HEK293 (cell line): ENCODE results near the gene HMCN2.

Source experiments
- CTCF ChIA-PET: fragments of 350-600 bp; formaldehyde crosslinking; extraction: SDS; loops from one replicate; lab custom pipeline; 2021; ENCODE audit warnings: antibody characterized with exemption; lab: Yijun Ruan, JAX
- POLR2A ChIA-PET: fragments of 300-600 bp; formaldehyde crosslinking; extraction: SDS; loops from one replicate; lab custom pipeline; 2020; ENCODE audit warnings: antibody characterized with exemption, inconsistent platforms; lab: Yijun Ruan, JAX
- H3K27ac ChIP-seq: fragments of 200-500 bp; sonication (Bioruptor generic); 2 replicates; pipeline ENCODE4 v1.5.1; 2014; ENCODE audit warnings: low read depth, low read length, control low read depth, inconsistent platforms; ENCODE audit errors: extremely low read depth
- H3K36me3 ChIP-seq, 2 experiments: fragments of 200-500 bp in 1 of 2; sonication (Bioruptor generic) in 1 of 2; 1 replicate in 1 of 2; 2 replicates in 1 of 2; pipeline ENCODE4 v1.5.1; 2014 to 2017; ENCODE audit warnings: inconsistent platforms in 2 of 2, low read length in 2 of 2; ENCODE audit not compliant: control insufficient read depth in 2 of 2, insufficient read depth in 1 of 2
- H3K4me1 ChIP-seq: fragments of 200-500 bp; sonication (Bioruptor generic); 2 replicates; pipeline ENCODE4 v1.5.1; 2014; ENCODE audit warnings: mild to moderate bottlenecking, low read length, inconsistent platforms; ENCODE audit not compliant: control insufficient read depth, insufficient read depth
- H3K4me3 ChIP-seq: 2 replicates; pipeline ENCODE4 v1.5.1; 2011; ENCODE audit warnings: low read depth, mild to moderate bottlenecking, control low read depth, low read length, moderate library complexity
- H3K9me3 ChIP-seq: fragments of 200-500 bp; sonication (Bioruptor generic); 2 replicates; pipeline ENCODE4 v1.5.1; 2014; ENCODE audit warnings: low read depth, low read length, inconsistent platforms; ENCODE audit not compliant: control insufficient read depth, insufficient read depth
- CTCF ChIP-seq: fragments of 450-650 bp; formaldehyde crosslinking; IDR thresholded peaks from 2 replicates; pipeline ENCODE4 v1.5.1; 2016; ENCODE audit warnings: missing biosample characterization, missing genetic modification characterization
- HOXA7 ChIP-seq: sonication (generic); formaldehyde crosslinking; IDR thresholded peaks from 2 replicates; pipeline ENCODE4 v1.8.1; 2022; ENCODE audit warnings: missing genetic modification reagents, borderline replicate concordance
- REPIN1 ChIP-seq: fragments of 450-650 bp; formaldehyde crosslinking; IDR thresholded peaks from 2 replicates; pipeline ENCODE4 v1.5.1; 2017; ENCODE audit warnings: missing biosample characterization, missing genetic modification characterization, low read depth
- TSHZ1 ChIP-seq: fragments of 450-650 bp; formaldehyde crosslinking; IDR thresholded peaks from 2 replicates; pipeline ENCODE4 v1.5.1; 2016; ENCODE audit warnings: missing biosample characterization, missing genetic modification characterization, borderline replicate concordance
- ZBTB17 ChIP-seq: fragments of 450-650 bp; formaldehyde crosslinking; IDR thresholded peaks from 2 replicates; pipeline ENCODE4 v1.5.1; 2016; ENCODE audit warnings: missing biosample characterization, missing genetic modification characterization
- ZBTB49 ChIP-seq: fragments of 450-650 bp; formaldehyde crosslinking; IDR thresholded peaks from 2 replicates; pipeline ENCODE4 v1.5.1; 2016; ENCODE audit warnings: missing biosample characterization, missing genetic modification characterization, low read depth
- ZNF112 ChIP-seq: fragments of 450-650 bp; formaldehyde crosslinking; IDR thresholded peaks from 2 replicates; pipeline ENCODE4 v1.5.0; 2017; ENCODE audit warnings: missing biosample characterization, missing genetic modification characterization
- ZNF239 ChIP-seq: fragments of 450-650 bp; formaldehyde crosslinking; IDR thresholded peaks from 2 replicates; pipeline ENCODE4 v1.5.1; 2016; ENCODE audit warnings: missing biosample characterization, missing genetic modification characterization
- ZNF292 ChIP-seq: fragments of 450-650 bp; formaldehyde crosslinking; IDR thresholded peaks from 2 replicates; pipeline ENCODE4 v1.5.1; 2016; ENCODE audit warnings: low read depth, missing biosample characterization, missing genetic modification characterization, borderline replicate concordance
- ZNF302 ChIP-seq: fragments of 450-650 bp; formaldehyde crosslinking; IDR thresholded peaks from 2 replicates; pipeline ENCODE4 v1.5.1; 2016; ENCODE audit warnings: missing biosample characterization, missing genetic modification characterization, low read depth
- ZNF341 ChIP-seq: fragments of 450-650 bp; formaldehyde crosslinking; IDR thresholded peaks from 2 replicates; pipeline ENCODE4; 2016; ENCODE audit warnings: low read depth, missing biosample characterization, missing genetic modification characterization
- ZNF416 ChIP-seq: fragments of 450-650 bp; formaldehyde crosslinking; IDR thresholded peaks from 2 replicates; pipeline ENCODE4 v1.5.1; 2016; ENCODE audit warnings: missing biosample characterization, missing genetic modification characterization
- ZNF558 ChIP-seq: fragments of 450-650 bp; formaldehyde crosslinking; IDR thresholded peaks from 2 replicates; pipeline ENCODE4 v1.5.1; 2016; ENCODE audit warnings: missing biosample characterization, missing genetic modification characterization
- ZNF560 ChIP-seq: fragments of 450-650 bp; formaldehyde crosslinking; IDR thresholded peaks from 2 replicates; pipeline ENCODE4 v1.5.1; 2017; ENCODE audit warnings: missing biosample characterization, missing genetic modification characterization, borderline replicate concordance
- ZNF561 ChIP-seq: fragments of 450-650 bp; IDR thresholded peaks from 2 replicates; pipeline ENCODE4 v1.5.1; 2018; ENCODE audit warnings: missing biosample characterization, missing genetic modification characterization, borderline replicate concordance
- ZNF623 ChIP-seq: fragments of 450-650 bp; formaldehyde crosslinking; IDR thresholded peaks from 2 replicates; pipeline ENCODE4 v1.5.1; 2016; ENCODE audit warnings: missing biosample characterization, missing genetic modification characterization
- ZNF830 ChIP-seq: fragments of 450-650 bp; IDR thresholded peaks from 2 replicates; pipeline ENCODE4 v1.5.0; 2018; ENCODE audit warnings: missing biosample characterization, missing genetic modification characterization, low read depth, mild to moderate bottlenecking, moderate library complexity
- TF ChIP-seq, protein P1 (sequence below): fragments of 450-650 bp; formaldehyde crosslinking; IDR thresholded peaks from 2 replicates; pipeline ENCODE4 v1.5.1; 2017; ENCODE audit warnings: missing biosample characterization, missing genetic modification characterization
- TF ChIP-seq, protein P2 (sequence below): fragments of 450-650 bp; formaldehyde crosslinking; IDR thresholded peaks from 2 replicates; pipeline ENCODE4 v1.5.1; 2017; ENCODE audit warnings: missing biosample characterization, missing genetic modification characterization
- TF ChIP-seq, protein P3 (sequence below): fragments of 450-650 bp; formaldehyde crosslinking; IDR thresholded peaks from 2 replicates; pipeline ENCODE4 v1.5.1; 2016; ENCODE audit warnings: missing biosample characterization, missing genetic modification characterization

Gene HMCN2

GRCh38 chr9:130284690-130285089, 19.1 kb downstream of the HMCN2 start:
- Histone ChIP-seq H3K36me3 (no peaks in the 10 kb centered on the region), H3K4me3 (no peak overlapping the region), H3K9me3 (no peaks in the 10 kb centered on the region), H3K4me1 (peaks cover 8% of the 10 kb centered on the region), H3K27ac (no peak overlapping the region)
- TF ChIP-seq REPIN1 (tag by site-specific recombination) (no peak), ZBTB49 (tag by site-specific recombination) (no peak), ZNF112 (tag by site-specific recombination) (no peak), ZNF302 (tag by site-specific recombination) (no peak), CTCF (tag by site-specific recombination) (no peak)
- TF ChIP-seq, protein P1, sequence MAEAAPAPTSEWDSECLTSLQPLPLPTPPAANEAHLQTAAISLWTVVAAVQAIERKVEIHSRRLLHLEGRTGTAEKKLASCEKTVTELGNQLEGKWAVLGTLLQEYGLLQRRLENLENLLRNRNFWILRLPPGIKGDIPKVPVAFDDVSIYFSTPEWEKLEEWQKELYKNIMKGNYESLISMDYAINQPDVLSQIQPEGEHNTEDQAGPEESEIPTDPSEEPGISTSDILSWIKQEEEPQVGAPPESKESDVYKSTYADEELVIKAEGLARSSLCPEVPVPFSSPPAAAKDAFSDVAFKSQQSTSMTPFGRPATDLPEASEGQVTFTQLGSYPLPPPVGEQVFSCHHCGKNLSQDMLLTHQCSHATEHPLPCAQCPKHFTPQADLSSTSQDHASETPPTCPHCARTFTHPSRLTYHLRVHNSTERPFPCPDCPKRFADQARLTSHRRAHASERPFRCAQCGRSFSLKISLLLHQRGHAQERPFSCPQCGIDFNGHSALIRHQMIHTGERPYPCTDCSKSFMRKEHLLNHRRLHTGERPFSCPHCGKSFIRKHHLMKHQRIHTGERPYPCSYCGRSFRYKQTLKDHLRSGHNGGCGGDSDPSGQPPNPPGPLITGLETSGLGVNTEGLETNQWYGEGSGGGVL, result no peak
- ChIA-PET CTCF (no interaction called here), POLR2A (no interaction called here)

DNA sequence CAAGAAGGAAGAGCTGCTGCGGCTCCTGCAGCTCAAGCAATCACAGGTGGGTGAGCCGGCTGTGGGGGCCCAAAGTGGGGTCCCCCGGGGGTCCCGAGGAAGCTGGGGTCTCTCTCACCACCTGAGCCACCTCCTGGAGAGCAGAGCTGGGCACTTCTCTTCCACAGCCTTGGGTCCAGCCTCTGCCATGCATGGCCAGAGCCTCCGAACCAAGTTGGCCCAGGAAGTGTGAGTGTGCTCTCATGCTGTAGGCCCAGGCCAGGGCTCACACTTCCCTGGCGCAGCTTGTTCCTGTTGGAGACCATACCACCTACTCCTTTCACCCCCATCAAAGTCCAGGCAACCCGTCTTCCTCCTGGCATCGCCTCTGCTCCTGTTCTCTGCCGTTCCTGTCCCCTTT, 19.7 kb downstream of the HMCN2 start:
- H3K27ac ChIP-seq, result no peak overlapping the region
- peaks cover 8% of the 10 kb centered on the region for H3K4me1 ChIP-seq
- CTCF ChIA-PET, result no interaction called here
- H3K9me3 ChIP-seq, result no peaks in the 10 kb centered on the region
- TF ChIP-seq HOXA7 (no peak), ZNF561 (tag by site-specific recombination) (no peak), ZNF341 (tag by site-specific recombination) (no peak), ZNF558 (tag by site-specific recombination) (no peak), ZNF830 (tag by site-specific recombination) (no peak), ZNF292 (tag by site-specific recombination) (no peak), TSHZ1 (tag by site-specific recombination) (no peak), ZNF416 (tag by site-specific recombination) (no peak), ZNF560 (tag by site-specific recombination) (no peak), ZNF623 (tag by site-specific recombination) (no peak), ZBTB17 (tag by site-specific recombination) (no peak), ZNF239 (tag by site-specific recombination) (no peak)
- TF ChIP-seq, protein P2, sequence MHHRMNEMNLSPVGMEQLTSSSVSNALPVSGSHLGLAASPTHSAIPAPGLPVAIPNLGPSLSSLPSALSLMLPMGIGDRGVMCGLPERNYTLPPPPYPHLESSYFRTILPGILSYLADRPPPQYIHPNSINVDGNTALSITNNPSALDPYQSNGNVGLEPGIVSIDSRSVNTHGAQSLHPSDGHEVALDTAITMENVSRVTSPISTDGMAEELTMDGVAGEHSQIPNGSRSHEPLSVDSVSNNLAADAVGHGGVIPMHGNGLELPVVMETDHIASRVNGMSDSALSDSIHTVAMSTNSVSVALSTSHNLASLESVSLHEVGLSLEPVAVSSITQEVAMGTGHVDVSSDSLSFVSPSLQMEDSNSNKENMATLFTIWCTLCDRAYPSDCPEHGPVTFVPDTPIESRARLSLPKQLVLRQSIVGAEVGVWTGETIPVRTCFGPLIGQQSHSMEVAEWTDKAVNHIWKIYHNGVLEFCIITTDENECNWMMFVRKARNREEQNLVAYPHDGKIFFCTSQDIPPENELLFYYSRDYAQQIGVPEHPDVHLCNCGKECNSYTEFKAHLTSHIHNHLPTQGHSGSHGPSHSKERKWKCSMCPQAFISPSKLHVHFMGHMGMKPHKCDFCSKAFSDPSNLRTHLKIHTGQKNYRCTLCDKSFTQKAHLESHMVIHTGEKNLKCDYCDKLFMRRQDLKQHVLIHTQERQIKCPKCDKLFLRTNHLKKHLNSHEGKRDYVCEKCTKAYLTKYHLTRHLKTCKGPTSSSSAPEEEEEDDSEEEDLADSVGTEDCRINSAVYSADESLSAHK (tag by site-specific recombination), result no peak
- TF ChIP-seq, protein P3, sequence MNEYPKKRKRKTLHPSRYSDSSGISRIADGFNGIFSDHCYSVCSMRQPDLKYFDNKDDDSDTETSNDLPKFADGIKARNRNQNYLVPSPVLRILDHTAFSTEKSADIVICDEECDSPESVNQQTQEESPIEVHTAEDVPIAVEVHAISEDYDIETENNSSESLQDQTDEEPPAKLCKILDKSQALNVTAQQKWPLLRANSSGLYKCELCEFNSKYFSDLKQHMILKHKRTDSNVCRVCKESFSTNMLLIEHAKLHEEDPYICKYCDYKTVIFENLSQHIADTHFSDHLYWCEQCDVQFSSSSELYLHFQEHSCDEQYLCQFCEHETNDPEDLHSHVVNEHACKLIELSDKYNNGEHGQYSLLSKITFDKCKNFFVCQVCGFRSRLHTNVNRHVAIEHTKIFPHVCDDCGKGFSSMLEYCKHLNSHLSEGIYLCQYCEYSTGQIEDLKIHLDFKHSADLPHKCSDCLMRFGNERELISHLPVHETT (tag by site-specific recombination), result no peak
- TF ChIP-seq, all 188 proteins: peak for 0
- POLR2A ChIA-PET, result interaction anchor here (0.6 kb wide), 1 partner anchor 49 kb away, joined by 3 read pairs; no protein-coding TSS in a partner anchor
- Histone ChIP-seq H3K36me3 (no peaks in the 10 kb centered on the region), H3K4me3 (no peak overlapping the region)
